ENCODE measurements around the gene SRGAP1.

The SRGAP1 gene

DNA sequence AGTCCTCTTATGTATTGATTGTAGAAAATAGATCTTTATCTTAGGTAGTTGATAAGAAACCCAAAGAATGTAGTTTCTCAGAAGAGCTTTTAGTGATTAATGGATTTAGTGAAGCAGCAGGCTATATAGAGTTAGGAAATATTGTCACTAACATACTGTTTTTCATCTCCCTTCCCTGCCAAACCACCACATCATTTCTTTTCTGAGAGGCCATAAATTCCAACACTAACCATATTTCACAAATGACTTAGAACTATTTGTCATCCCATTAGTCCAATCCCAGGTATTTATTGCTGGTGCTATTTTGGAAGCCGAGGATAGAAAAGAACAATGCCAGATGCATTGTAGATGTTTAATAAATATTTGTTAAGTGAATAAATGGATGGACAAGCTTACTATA, 191.9 kb downstream of the SRGAP1 start:
- H3K4me3 ChIP-seq: no peak overlapping the region
- no peak for TF ChIP-seq CTCF (IDR thresholded peaks at IDR 0.05)
- no peak overlapping the region for H3K27ac ChIP-seq
- no peak for DNase-seq (ENCODE audit: low spot score)

DNA sequence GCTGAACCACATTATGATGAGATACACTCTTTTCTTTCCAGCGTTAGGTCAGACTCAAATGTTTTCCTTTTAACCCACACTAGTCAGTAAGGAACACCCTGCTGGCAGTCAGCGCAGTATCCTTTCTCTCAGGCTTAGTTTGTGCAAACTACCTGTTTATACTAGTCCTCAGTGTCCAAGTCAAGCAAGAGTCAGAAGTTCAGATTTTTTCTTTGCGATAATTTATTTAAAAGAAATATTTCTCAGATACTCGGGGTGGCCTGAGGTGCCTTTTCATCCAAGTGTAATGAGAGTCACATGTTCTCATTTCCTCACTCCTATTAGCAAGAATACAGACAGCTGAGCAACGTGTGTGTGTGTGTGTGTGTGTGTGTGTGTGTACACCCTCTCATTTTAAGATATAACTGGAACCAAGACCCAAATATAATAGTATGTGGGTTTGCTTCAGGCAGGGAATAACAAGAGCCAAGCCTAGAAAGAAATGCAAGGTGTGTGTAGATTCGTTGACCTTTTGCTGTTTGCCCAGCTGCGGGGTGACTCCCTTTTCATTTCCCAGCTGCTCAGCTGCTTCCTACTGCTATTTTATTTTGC, 194.9 kb downstream of the SRGAP1 start:
- Histone ChIP-seq H3K27ac (no peak overlapping the region), H3K4me3 (no peak overlapping the region)
- no peak for TF ChIP-seq CTCF (IDR thresholded peaks at IDR 0.05)
- no peak for DNase-seq (ENCODE audit: low spot score)

GRCh38 chr12:64042911-64043310, 198.4 kb downstream of the SRGAP1 start:
- Histone ChIP-seq H3K27ac (no peak overlapping the region), H3K4me3 (no peak overlapping the region)
- no peak for TF ChIP-seq CTCF (IDR thresholded peaks at IDR 0.05)
- DNase-seq (ENCODE audit: low spot score): no peak

DNA sequence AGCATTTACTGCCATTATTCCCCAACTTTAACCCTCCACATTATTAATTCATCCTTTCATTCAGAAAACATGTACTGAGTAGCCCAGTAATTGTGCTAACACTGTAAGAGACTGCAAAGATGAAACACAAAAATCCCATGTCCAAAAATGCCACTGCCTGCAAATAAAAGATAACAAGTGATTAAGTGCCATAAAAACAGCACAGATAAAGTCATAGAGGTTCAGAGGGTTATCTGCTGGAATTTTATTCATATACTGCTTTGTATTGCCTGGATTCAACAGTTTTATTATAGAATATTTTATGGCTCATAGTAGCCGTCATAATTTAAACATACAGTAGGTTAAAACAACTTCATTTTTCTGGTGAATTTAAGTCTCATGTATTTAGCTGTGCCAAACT, 199.7 kb downstream of the SRGAP1 start:
- no peak for DNase-seq (ENCODE audit: low spot score)
- TF ChIP-seq CTCF (IDR thresholded peaks at IDR 0.05): no peak
- Histone ChIP-seq H3K4me3 (no peak overlapping the region), H3K27ac (no peak overlapping the region)

- DNase-seq (ENCODE audit: low spot score): no peak
- no peak overlapping the region for H3K27ac ChIP-seq
- TF ChIP-seq CTCF (IDR thresholded peaks at IDR 0.05): no peak
- no peak overlapping the region for H3K4me3 ChIP-seq
These were observed 206.6 kb downstream of the SRGAP1 start for GRCh38 chr12:64051057-64051456.

- no peak for TF ChIP-seq CTCF (IDR thresholded peaks at IDR 0.05)
- H3K27ac ChIP-seq: no peak overlapping the region
- no peak for DNase-seq (ENCODE audit: low spot score)
- no peak overlapping the region for H3K4me3 ChIP-seq
These were observed 208.6 kb downstream of the SRGAP1 start for GRCh38 chr12:64053117-64053516.

DNA sequence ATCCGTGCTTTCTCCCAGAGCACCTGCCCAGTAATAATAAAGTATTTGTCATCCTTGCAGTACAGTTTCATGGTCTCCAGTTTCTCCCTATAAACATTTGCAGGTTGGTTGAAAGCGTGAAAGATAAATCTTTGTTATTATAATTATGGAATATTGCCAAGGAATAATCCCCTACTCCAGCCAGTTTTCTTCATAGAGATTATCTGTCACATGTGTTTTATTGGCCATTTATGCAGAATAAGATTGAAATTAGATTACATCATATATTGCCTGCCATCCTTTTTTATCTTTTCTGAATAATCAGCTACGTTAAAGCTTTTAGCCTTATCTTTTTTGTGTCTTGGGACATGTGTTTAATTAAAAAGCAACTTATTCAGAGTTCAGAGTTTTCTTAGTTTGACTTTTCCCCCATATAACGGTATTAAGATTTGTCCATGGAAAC, 209.6 kb downstream of the SRGAP1 start:
- no peak for TF ChIP-seq CTCF (IDR thresholded peaks at IDR 0.05)
- DNase-seq (ENCODE audit: low spot score): no peak
- Histone ChIP-seq H3K4me3 (no peak overlapping the region), H3K27ac (no peak overlapping the region)
